Gastrocnemius medialis (tissue), 4 donors: Measurements from ENCODE around the gene ME3.

Experiments used
- CTCF ChIP-seq, 5 experiments: fragments of 450-650 bp in 3 of 5; fragments of 200-600 bp in 2 of 5; sonication (generic) in 2 of 5; IDR thresholded peaks in 4 of 5; conservative IDR thresholded peaks in 1 of 5; 1 replicate in 4 of 5; 2 replicates in 1 of 5; pipeline ENCODE4 v1.5.1; 2016 to 2019; ENCODE audit warnings: antibody characterized with exemption in 5 of 5, mild to moderate bottlenecking in 3 of 5, moderate library complexity in 3 of 5
- POLR2A ChIP-seq, 2 donors: fragments of 450-650 bp; IDR thresholded peaks; one replicate each; pipeline ENCODE4 v1.6.1; 2017; ENCODE audit warnings: antibody characterized with exemption in 2 of 2, mild to moderate bottlenecking in 2 of 2, moderate library complexity in 2 of 2

- TF ChIP-seq CTCF (IDR thresholded peaks at IDR 0.05 in 4 of 5, conservative IDR thresholded peaks at IDR 0.05 in 1 of 5) (no peak), POLR2A (IDR thresholded peaks at IDR 0.05) (no peak)
These were observed 31.6 kb upstream of the ME3 start for GRCh38 chr11:86703987-86704386.
